CD4-positive, alpha-beta T cell treated with Interleukin-2 at 100 ng/mL for 4 hours (primary cell): ENCODE measurements around the gene ASTN2.

Source experiments
- DNase-seq: peaks from one replicate; pipeline ENCODE4 v3.0.0-alpha.2; 2020; ENCODE audit warnings: low spot score

Gene ASTN2

DNA sequence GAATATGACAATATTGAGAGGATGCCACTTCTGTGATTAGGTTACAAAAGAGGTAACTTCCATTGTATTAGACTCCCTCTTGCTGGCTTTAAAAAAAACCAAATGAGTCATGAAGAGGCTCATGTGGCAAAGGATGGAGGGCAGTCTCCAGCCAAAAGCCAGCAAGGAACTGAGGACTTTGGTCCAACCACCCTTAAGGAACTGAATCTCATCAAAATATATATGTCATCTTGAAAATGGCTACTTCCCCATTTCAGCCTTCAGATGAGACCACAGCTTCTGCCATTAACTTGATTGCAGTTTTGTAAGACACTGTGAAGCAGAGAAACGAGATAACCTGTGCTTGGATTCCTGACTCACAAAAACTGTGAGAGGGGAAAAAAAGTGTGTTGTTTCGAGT is 743.3 kb downstream of the ASTN2 start:
- DNase-seq = no peak

DNA sequence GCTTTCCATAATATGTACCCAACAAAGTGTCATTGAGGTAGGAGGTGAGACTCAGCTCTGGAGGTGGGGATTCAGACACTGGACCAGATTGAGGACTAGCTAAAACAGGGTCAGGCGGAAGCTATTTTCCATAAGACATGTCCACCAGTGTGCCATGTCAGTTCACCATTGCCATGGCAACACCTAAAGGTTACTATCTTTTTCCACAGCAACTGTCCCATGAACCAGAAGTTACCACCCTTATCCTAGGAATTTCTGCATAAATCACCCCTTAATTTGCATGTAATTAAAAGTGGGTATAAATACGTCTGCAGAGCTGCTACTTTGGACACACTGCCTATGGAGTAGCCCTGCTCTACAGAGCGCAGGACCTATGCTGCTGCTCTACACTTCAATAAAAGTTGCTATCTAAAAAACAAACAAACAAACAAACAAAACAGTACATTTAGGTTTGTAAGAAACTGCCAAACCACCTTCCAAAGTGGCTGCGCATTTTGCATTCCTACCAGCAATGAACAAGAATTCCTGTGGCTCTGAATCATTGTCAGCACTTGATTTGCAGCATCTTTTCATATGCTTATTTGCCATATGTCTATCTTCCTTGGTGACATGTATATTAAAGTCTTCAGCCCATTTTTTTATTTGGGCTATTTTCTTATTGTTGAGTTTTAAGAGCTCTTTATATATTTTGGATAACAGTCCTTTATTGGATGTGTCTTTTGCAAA is 745.7 kb downstream of the ASTN2 start:
- DNase-seq = no peak

DNA sequence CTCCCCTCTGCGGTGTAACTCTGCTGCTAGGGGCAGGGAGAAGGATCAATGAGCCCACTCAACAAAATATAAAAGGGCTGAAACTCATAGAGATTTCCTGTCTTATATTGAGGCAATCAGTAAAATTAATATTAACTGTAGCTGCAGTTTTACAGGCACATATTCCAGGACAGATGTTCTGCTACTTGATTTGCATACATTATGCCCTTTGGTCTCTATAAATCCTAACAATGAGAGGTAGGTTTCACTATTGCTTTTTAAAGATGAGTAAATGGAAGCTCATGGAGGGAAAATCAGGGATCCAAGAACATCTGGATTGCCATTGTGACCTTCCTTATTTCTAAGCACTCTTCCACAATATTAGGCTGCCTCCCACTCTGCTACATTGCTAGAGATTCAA is 751.3 kb downstream of the ASTN2 start:
- no peak for DNase-seq

DNA sequence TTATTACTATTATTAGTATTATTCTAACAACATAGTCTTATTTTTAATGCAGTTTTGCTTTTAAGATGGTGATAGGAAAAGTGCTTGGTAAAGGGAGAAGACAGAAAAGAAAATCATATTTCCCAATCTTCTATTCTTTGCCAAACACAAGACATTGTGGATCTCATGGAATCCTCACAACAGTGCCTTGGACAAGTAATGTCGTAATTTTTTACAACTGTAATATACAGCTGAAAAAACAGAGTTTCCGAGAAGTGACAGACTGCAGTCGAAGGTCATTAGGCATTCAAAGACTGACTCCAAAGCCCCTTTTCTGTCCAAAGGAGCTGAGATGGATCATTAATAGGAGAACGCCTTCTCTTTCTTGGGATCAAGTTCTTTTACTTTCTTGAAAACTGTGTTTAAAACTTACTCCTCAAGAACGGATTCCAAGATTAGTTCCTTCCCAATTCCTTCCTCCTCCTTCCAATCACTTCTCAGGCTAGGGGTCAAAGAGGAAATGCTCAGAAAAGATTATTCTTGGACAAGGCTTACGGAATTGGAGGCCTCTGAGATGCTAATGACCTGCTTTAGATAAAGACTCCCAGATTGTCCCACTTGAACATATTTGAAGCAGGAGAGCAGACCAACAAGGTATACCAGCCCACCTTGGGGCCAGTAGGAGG is 752.1 kb downstream of the ASTN2 start:
- DNase-seq = no peak

DNA sequence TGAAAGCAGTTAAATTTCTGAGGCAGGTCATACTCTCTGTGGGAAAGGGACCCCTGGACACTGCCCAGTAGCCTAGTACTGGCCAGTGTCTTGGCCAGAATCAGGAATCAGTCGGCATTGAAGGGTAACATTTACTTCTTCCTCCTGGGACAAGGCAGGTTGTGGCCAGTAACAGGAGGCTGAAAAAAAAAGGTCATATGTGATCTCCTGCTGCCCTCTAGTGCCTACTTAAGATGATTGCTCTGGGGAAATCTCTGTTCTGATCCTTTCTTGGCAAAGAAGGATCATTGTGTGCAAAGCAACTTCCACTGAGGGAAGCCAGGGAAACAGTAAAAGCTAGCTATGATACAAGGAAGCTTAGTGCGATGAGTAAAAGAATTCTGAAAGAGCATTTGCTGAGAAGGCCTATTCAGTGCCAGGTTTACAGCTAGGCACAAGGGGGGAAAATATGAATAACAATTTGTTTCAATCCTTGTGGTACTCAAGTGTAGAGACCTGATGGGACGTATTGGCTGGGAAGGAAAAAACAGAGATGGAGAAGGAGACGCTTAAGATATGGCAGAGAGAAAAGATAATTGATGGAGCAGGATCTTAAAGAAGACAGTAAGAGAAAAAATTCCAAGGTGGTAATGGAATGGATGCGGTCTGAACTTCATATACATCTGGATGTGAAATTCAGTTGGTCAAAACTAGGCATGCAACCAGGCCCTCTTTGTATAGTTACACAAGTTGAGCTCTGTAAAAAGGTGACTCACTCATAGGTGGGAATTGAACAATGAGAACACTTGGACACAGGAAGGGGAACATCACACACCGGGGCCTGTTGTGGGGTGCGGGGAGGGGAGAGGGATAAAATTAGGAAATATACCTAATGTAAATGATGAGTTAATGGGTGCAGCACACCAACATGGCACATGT is 753.6 kb downstream of the ASTN2 start:
- peak; percentile 29 for DNase-seq

DNA sequence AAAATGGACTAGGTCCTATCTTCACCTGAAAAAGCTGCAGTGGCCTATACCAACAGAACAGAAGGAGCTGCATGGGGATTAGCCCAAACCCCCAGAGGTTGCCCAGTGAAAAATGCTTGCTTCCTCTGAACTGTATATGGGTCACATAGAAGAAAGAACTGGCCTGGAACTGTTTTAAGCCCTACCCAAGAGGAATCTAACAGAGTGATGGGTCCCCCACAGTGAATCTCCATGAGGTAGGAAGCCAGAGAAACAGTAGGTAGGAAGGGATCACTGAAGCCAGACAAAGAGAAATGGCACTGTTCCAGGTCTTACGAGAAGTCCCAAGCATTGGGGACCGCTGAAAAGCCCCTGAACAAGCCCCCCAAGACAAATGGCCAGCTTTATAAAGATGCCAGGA is 756.6 kb downstream of the ASTN2 start:
- DNase-seq = no peak

DNA sequence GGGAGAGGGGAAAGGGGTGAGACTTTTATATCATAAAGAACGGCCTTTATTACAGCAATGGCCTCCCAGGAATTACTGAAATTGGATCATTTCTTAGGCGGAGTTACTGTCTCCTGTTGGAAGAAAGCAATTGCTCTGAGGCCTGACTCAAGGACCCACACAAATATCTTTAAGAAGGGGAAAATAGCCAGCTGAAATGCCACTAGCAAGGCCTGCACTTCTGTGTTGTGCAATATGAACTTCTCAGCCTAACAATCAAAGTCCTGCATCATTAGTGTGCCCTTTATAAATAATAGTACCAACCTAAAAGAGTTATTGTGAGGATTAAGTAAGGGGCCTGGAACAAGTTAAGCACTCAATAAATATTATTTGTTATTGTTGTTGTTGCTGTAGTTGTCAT is 757.9 kb downstream of the ASTN2 start:
- no peak for DNase-seq

DNA sequence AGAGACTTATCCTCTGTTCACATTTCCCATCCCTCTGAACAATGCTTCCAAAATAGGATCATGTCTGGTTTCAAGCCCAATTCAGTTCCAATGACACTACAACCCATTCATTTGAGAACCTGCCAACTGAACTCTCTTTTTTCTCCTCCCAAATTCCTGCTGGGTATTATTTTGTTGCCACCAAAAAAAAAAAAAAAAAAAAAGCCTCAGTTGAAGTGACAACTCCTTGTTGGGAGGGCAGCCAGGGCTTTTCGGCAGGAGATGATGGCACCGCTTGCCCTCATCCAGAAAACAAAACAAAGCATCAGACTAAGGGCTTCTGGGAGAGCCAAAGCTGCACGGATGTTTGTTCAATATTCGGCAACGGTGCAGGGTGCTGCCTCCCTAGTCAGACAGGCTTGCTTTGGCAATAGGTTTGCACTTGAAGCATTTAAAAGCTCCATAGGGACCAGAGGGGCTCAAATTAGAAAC is 758.3 kb downstream of the ASTN2 start:
- no peak for DNase-seq

DNA sequence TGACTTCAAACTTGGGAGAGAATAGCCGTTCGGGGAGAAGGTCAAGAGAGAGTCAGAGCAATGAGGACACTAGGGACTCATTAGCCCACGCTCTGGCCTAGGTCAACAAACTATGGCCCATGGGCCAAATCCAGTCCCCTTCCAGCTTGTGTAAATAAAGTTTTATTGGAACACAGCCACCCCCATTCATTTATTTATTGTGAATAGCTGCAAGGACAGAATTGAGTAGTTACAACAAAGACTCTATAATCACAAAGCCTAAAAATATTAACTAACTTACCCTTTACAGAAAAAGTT is 760.9 kb downstream of the ASTN2 start:
- no peak for DNase-seq

DNA sequence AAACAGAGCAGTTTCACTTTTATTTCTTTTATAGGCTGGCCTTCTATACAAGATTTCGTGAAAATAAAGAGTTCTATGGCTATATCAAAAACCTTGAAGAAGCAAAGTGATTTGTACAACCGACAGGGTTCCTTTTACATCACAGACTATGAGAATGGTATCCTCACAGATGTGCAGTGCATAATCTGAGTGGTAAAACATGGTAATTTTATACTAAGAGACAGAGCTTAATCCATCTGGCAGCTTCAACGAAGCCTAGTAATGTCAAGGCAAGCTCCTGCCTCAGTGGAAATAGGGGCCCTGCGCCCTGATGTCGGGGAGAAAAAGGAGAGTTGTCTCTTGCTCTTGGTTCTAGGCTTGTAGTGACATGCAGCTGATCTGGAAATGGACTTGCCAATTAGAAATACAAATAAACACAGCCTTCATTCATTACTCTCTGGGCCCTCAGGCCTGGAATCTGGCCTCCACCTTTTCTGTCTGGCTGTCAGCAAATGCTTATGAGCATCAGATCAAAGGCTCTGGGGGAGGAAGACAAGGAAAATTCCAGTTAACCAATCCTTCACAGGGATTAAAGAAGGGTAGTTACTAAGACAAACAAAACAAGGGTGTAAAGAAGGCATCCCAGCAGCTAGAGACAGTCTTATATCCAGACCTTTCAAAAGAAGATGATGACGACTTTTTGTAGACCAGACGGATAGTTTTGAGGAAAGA is 761.4 kb downstream of the ASTN2 start:
- no peak for DNase-seq

DNA sequence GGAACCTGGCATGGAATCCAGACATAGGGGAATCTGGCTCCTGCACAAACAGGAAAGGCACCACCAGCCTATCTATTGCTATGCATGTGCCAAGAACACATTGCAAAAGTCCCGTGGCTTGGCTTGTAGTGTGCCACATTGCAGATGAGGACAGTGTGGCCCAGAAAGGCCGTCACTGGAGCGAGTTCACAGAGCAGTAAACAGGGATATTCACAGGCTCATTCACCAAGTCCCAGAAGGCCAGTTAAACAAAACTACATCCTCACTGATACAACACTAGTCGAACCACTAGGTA is 767.4 kb downstream of the ASTN2 start:
- DNase-seq = no peak

DNA sequence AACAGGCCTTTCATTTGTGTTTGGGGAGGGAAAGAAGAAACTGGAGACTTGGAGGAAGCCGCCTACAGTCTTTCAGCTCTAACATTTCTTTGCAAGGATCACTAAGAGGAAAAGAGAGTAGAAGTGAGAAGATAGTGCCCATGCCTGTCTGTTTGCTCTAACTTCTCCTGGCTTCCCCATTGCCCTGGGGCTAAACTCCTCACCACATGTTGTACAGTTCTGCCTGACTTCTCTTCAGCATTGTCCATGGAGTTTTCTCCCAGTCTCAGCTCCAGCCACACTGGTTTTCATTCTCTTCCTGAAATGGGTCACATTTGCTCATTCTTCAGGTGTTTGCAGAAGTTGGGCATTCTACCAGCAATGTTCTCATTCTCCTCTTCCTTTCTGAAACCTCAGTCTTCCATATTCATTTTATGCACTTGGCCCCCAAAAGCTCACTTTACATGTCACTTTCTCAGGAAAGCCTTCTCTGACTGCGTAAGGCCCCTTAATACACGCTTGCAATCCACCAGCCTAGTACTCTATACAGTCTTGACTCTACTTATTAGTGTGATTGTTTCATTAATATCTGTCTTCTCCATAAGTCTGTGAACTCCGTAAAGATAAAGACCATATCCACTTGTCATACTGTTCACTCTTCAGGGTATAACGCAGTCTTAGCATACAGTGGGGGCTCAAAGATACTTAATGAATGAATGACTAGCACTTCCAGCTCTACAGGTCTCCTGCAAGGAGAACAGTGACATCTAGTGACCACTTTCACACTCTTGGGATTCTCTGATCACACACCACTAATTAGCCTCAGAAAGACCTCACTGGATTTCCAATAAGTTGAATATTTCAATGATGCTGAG is 768.0 kb downstream of the ASTN2 start:
- no peak for DNase-seq

DNA sequence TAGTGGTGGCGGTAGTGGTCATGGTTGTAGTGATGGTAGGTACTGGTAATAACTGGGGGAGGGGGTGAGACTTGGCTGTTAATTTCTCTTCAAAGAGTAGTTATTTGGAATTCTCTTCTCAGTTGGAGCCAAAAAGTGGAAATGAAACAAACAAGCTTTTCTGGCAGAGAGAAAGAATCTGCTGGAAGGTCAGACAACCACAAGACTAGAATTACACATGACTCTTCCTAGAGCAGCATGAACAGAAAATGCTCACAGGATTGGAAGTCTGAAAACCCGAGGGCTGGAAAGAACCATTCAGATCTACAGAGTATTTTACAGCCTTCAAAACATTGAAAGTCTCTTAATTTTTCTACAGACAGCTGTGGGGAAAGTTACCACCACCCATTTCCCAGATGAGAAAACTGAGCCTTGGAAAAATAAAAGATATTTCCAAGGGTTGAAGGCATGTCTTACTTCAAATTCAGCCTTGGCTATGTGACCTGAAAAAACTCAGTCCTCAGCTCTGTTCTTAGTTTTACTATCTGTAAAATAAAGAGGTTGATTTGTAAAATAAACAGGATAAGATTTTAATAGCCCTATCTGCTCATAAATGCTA is 770.7 kb downstream of the ASTN2 start:
- no peak for DNase-seq

DNA sequence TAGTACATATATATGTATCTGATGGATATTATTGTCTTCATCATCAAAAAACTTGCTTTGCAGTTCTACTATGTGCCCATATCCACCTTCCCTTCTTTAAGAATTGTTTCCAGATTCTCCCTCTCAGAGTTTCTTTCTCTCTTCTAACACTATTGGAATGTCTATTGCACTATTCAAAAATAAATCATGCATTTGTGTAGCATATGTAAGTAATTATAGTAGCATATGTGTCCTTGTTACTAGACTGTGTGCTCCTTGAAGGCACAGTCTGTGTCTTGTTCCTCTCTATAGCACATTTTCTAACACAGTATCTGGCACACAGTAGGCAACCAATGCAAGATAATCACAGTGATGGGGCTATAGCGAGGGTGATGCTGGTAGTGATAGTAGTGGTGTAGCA is 771.2 kb downstream of the ASTN2 start:
- no peak for DNase-seq

DNA sequence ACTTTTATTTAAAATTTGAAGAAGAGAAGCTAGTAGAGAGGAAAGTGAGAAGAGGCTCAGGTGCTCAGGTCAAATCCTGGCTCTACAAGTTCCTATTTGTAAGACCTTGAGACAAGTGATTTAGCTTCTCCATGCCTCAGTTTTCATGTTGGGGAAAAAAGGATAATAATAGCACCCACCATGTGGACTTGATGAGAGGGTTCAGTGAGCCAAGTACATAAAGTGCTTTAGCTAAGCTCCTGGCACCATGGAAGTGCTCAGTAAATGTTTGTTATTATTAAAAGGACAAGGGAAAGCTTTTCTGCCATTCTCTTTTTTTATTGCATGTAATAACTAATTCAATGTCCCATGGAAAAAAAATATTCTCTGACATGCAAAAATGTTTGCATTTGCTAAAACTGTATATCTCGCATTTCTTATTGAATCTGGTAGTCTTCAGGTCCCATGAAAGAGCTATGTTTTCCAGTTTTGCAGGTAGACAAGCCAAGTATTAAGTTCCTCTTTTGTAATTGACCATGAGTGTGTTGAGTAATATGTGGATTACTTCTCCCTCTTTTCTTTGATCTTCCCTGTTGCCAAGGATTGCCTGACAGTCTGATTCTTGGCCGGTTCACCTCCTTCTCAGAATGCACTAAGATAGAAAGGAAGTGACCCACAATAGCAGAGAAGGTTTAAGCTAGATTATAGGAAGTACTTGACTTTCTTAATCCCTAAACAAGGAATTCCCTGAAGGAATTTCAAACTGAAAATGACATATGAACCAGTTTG is 773.4 kb downstream of the ASTN2 start:
- DNase-seq = no peak

DNA sequence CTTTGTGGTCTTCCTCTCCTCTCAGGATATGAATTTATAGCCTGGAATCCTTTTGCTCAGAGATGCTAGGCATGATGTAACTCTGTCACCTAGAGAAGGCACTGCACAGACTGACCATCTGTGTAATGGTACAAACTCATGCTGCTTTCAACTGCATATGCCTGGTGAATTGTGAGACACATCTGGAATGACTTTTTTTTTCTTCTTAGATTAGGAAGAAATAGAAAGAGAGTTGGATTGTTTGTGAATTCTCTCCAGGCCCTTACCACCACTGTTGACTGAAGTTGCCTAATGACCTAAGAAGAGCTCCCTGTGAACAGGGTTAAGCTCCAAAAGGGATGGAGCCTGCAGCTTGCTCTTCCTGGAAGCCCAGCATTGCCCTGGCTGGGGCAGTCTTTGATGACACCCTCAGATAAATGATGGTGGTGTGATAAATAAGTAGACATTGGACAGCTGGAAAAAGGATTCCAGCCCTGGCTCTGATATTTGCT is 775.6 kb downstream of the ASTN2 start:
- no peak for DNase-seq

DNA sequence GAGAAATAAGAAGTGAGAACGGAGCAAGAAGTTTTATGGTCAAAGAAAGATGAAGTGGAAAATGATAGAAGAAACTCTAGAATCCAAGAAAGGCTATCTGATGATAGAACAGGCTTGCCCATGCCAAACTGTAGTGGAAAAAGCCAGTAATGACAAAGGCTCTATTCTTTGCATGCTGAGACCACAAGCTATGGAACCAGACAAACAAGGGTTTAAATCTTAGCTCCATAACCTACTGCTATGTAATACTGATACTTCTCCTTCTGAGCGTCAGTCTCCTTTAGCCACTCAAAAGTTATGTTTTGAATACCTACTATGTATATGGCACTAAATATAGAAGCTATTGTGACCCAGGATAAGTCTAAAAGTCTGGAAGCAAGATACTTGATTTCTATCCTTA is 778.9 kb downstream of the ASTN2 start:
- DNase-seq = no peak

DNA sequence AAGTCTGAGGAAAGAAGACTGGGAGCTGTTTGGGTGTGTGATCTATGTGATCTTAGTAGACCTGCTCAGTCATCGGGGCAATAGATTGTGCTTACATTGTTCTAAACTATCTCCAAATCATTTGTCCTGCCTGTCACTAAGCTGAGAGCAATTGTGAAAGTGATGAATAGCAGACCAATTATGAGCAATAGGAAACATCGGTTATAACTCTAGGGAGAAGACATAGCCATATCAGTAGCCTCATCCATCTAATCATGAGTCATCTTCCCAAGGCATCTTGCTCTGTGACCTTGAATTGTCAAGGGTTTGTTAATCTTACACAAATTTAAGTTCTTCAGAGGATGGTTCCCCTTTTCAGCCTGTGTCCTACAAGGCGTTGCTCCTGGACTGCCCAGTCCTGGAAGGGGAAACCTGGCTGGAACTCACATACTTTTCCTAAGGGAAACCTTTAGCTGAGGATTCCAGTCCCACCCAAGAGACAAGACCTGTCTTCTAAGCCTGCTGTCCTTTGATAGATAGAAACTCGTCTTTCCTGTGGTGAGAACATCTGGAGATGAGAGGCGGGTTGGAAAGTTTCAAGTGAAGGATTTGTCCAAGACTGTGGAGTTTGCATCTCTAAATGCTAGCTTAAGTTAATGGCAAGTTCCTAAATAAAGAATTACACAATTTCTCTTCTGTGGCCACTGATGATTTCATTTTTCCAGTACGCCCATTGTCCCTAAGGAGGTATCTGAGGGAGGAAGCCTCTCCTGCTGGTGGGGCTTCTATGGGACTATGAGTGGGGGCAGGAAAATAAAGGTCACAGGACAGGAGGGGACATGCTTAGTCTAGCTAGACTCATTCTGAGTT is 781.6 kb downstream of the ASTN2 start:
- DNase-seq = no peak

DNA sequence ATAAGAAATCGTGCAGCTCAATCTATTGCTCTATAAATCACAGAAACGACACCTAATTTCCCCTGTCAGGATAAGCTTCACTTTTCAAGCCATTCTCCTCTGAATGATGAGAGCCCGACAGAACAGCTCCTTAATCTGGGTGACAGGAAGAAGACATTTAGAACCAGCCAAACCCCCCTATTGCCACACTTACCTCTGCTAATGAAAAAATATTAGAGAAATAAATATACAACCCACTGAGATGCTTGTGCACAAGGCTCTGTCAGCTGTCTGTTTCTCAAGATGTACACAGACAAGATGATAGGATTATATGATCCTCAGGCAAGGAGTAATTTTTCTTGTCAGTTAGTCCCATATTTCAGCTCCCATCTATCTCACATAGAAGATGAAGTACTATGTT is 785.2 kb downstream of the ASTN2 start:
- DNase-seq = no peak
